GM10266 (cell line): Measurements from ENCODE around the gene MFSD6.

Experiments
- DNase-seq: peaks from one replicate; pipeline ENCODE4 v3.0.0; 2012; ENCODE audit errors: extremely low spot score
- TF ChIP-seq, protein P1 (sequence below): IDR thresholded peaks from 2 replicates; pipeline ENCODE4 v1.5.1; 2012; ENCODE audit warnings: mild to moderate bottlenecking, low read depth; ENCODE audit not compliant: control insufficient read depth, insufficient read depth; ENCODE audit errors: missing control alignments

The MFSD6 gene

GRCh38 chr2:190532581-190532980, 124.4 kb downstream of the MFSD6 start:
- TF ChIP-seq, protein P1, sequence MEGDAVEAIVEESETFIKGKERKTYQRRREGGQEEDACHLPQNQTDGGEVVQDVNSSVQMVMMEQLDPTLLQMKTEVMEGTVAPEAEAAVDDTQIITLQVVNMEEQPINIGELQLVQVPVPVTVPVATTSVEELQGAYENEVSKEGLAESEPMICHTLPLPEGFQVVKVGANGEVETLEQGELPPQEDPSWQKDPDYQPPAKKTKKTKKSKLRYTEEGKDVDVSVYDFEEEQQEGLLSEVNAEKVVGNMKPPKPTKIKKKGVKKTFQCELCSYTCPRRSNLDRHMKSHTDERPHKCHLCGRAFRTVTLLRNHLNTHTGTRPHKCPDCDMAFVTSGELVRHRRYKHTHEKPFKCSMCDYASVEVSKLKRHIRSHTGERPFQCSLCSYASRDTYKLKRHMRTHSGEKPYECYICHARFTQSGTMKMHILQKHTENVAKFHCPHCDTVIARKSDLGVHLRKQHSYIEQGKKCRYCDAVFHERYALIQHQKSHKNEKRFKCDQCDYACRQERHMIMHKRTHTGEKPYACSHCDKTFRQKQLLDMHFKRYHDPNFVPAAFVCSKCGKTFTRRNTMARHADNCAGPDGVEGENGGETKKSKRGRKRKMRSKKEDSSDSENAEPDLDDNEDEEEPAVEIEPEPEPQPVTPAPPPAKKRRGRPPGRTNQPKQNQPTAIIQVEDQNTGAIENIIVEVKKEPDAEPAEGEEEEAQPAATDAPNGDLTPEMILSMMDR = no peak
- DNase-seq = no peak

DNA sequence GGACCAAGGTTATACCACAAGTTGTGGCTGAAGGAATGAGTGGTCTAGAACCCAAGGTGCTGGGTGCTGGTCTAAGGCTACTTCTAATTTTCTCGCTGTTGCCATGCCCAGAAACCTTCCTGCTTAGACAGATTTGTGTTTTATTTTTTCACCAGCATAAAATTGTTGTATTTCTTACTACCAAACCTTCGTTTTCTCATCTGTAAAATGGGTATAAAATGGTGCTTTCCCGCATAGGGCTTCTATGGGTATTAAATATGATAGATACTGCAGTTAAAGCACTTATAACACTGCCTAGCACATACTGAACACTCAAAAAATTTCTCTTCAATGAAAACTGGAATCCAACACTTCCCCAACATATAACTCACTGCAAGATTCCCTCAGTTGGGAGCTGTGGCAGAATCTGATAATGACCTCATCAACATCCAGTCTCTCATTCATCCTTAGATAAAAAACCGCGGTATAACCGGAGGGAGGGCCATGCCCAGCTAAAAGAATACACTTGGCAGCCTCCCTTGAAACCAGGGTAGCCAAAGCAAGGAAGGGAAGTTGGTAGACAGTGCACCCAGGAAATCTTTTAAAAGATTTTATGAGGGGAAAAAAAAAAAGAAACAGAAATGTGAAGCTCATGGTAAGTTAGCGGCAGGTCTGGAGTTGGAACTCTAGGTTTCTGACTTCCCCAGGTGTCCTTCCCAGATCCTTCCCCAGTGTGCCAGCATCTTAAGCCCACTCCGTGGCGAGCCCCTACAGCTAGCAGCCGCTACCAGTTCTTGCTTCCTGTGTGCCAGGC, 125.2 kb downstream of the MFSD6 start:
- DNase-seq = no peak
- TF ChIP-seq, protein P1 = no peak

DNA sequence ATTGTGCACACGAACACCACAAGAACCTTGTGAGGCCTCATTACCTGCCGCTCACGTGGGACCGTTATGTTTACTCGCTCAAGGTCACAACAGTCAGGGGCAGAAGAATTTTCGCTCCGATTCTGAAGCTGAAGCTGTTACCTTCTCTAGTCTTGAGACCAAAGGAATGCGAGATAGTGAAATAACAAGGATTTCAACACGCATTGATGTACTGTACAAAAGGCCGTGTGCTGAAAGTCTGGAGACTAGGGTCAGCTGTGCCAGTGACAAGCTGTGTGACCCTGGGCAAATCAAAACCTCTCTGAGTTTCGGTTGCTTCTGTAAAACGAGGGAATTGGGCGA, 125.8 kb downstream of the MFSD6 start:
- DNase-seq = no peak
- TF ChIP-seq, protein P1 = no peak

DNA sequence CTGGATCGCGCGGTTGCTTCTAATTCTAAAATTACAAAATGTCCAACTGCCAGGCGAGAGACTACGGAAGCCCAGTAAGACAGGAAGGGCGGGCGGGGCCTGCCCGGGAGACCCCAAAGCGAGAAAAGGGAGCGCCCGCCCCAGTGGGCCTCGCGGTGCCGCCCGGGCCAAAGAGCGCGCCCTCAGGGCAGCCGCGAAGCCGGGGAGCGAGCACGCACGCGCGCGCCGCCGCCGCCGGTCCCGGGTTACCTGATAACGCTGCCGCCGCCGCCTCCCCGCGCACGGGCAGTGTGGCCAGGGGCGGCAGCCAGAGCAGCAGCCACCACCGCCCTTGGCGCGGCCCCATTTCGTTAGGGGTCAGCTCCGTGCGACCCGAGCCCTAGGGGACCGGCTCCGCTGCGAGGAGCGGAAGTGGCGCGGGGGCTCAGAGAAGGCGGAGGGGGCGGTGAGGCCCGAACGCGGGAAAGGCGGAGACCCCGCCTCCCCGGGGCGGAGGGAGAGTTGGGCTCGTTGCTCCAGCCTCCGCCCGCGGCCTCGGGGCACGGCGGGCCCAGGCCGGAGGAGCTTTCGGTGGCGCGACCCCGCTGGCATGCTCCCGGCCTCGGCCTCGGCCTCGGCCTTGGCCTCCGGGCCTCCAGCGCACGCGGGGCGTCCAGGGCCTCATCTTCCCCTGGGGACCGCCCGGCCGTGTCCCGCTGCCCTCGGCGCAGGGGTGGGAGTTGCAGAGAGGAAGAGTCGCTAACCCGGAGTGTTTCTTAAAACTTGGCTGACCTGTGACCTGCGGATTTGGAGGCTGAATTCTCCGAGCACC, 126.4 kb downstream of the MFSD6 start, which contains the start of gene NEMP2:
Gene NEMP2 (minus strand): TSS at position 413 of the 811 bp plus-strand sequence. CDS start 67 bp downstream, at position 346.
- peak; percentile 88 for DNase-seq

GRCh38 chr2:190535121-190535439, 126.9 kb downstream of the MFSD6 start:
- TF ChIP-seq, protein P1 = no peak
- DNase-seq = no peak

More for the DNA sequence above, 126.4 kb downstream of the MFSD6 start, which contains the start of gene NEMP2:
- TF ChIP-seq, protein P1 = no peak

- TF ChIP-seq, protein P1 = no peak
- DNase-seq = no peak
Observed at GRCh38 chr2:190535586-190535985, 127.4 kb downstream of the MFSD6 start.

- DNase-seq = no peak
- TF ChIP-seq, protein P1 = no peak
Observed at GRCh38 chr2:190537765-190538164, 129.6 kb downstream of the MFSD6 start.
